HCT116 (cell line): Measurements from ENCODE around the gene CDH26. TPM values are rescaled to one million over a fixed set of nuclear protein-coding genes. Genes with fewer than 3 reads are reported as not detected.
A peak's percentile ranks its signal among the peaks of the same experiment; 100 is the strongest.

Experiments
- ATAC-seq: fragments of 200-7000 bp; cut with Tn5 transposase; 2 replicates; pipeline ENCODE4 v1.9.1; 2020; ENCODE audit warnings: mild to moderate bottlenecking, moderate library complexity
- BruUV-seq: library from RNA; stranded (reverse); fragments of 400-500 nt; replicated peaks from 2 replicates; lab custom pipeline; 2021; lab: Mats Ljungman, UMichigan
- CTCF ChIA-PET: fragments of 300-600 bp; sonication (Branson Sonifier 250); formaldehyde crosslinking; loops from one replicate; lab custom pipeline; 2021; ENCODE audit warnings: antibody characterized with exemption; lab: Charles Lee
- POLR2A ChIA-PET: fragments of 300-600, 350-600 bp; sonication (Branson Sonifier 250); formaldehyde crosslinking; loops from one replicate; lab custom pipeline; 2021; ENCODE audit warnings: antibody characterized with exemption; lab: Charles Lee
- RAD21 ChIA-PET, 2 experiments: fragments of 300-600 bp; sonication (Branson Sonifier 250); formaldehyde crosslinking; loops; one replicate each; lab custom pipeline; 2023; ENCODE audit warnings: low total read pairs in 2 of 2; ENCODE audit not compliant: uncharacterized antibody in 2 of 2, unreplicated experiment in 2 of 2, low non-redundant PET in 1 of 2; lab: Charles Lee
- DNase-seq: peaks from one replicate; pipeline ENCODE4 v3.0.0-alpha.2; 2010; ENCODE audit warnings: low read depth, low spot score
- H2AFZ ChIP-seq: fragments of 200-600 bp; shearing (Covaris generic), sonication (generic); 2 replicates; pipeline ENCODE4 v1.6.1; 2017; ENCODE audit warnings: low read depth, mixed run types, mixed read lengths, antibody characterized with exemption, low read length; ENCODE audit not compliant: poor library complexity, severe bottlenecking
- H3K27ac ChIP-seq: 2 replicates; pipeline ENCODE4 v1.5.1; 2012; ENCODE audit warnings: low read depth, low read length
- H3K27me3 ChIP-seq: fragments of 200-600 bp; sonication (generic); 2 replicates; pipeline ENCODE4 v1.6.1; 2016; ENCODE audit warnings: mixed run types, low read length, mixed read lengths; ENCODE audit not compliant: insufficient read depth
- H3K36me3 ChIP-seq, 2 experiments: fragments of 200-500 bp in 1 of 2; fragments of 200-600 bp in 1 of 2; sonication (Bioruptor generic) in 1 of 2; sonication (generic) in 1 of 2; 2 replicates each; pipeline versions ENCODE4 v1.5.1 to v1.6.1; 2014 to 2016; ENCODE audit warnings: low read length in 2 of 2, inconsistent platforms in 1 of 2, mixed read lengths in 1 of 2, mixed run types in 1 of 2; ENCODE audit not compliant: insufficient read depth in 2 of 2, control insufficient read depth in 1 of 2
- H3K4me1 ChIP-seq, 2 experiments: fragments of 200-600 bp in 1 of 2; sonication (generic) in 1 of 2; 2 replicates each; pipeline versions ENCODE4 v1.5.1 to v1.6.1; 2012 to 2017; ENCODE audit warnings: low read length in 2 of 2, inconsistent platforms in 1 of 2, mild to moderate bottlenecking in 1 of 2, mixed read lengths in 1 of 2, mixed run types in 1 of 2, moderate library complexity in 1 of 2; ENCODE audit not compliant: insufficient read depth in 2 of 2, control insufficient read depth in 1 of 2
- H3K4me2 ChIP-seq: fragments of 200-600 bp; sonication (generic); 2 replicates; pipeline ENCODE4 v1.6.1; 2017; ENCODE audit warnings: mixed run types, low read length, mixed read lengths
- H3K4me3 ChIP-seq, 2 experiments: fragments of 200-600 bp in 1 of 2; sonication (generic) in 1 of 2; replicated peaks in 1 of 2; 2 replicates each; pipeline ENCODE4 v1.5.1; 2011 to 2016; ENCODE audit warnings: low read length in 2 of 2, control low read depth in 1 of 2, low read depth in 1 of 2, mild to moderate bottlenecking in 1 of 2, mixed read lengths in 1 of 2, mixed run types in 1 of 2
- H3K79me2 ChIP-seq: fragments of 200-600 bp; sonication (generic); 2 replicates; pipeline ENCODE4 v1.6.1; 2017; ENCODE audit warnings: mild to moderate bottlenecking, mixed run types, low read length, moderate library complexity, mixed read lengths; ENCODE audit not compliant: insufficient read depth
- H3K9ac ChIP-seq: fragments of 200-600 bp; sonication (generic); 2 replicates; pipeline ENCODE4 v1.6.1; 2016; ENCODE audit warnings: low read length, mixed read lengths
- H3K9me2 ChIP-seq: fragments of 200-600 bp; sonication (generic), shearing (Covaris generic); 2 replicates; pipeline ENCODE4 v1.6.1; 2017; ENCODE audit warnings: mixed run types, mild to moderate bottlenecking, moderate library complexity; ENCODE audit not compliant: insufficient read depth
- H3K9me3 ChIP-seq, 2 experiments: fragments of 200-500 bp in 1 of 2; fragments of 200-600 bp in 1 of 2; sonication (Bioruptor generic) in 1 of 2; sonication (generic) in 1 of 2; 2 replicates each; pipeline ENCODE4 v1.6.1; 2014 to 2017; ENCODE audit warnings: low read length in 2 of 2, mixed read lengths in 2 of 2, inconsistent platforms in 1 of 2, low read depth in 1 of 2, mild to moderate bottlenecking in 1 of 2, mixed run types in 1 of 2, moderate library complexity in 1 of 2; ENCODE audit not compliant: control insufficient read depth in 1 of 2, insufficient read depth in 1 of 2
- H4K20me1 ChIP-seq: fragments of 200-600 bp; sonication (generic), shearing (Covaris generic); 2 replicates; pipeline ENCODE4 v1.6.1; 2017; ENCODE audit warnings: mixed run types, mild to moderate bottlenecking, moderate library complexity; ENCODE audit not compliant: insufficient read depth
- ATF3 ChIP-seq: IDR thresholded peaks from 2 replicates; pipeline ENCODE4 v1.6.1; 2012
- CBX3 ChIP-seq: IDR thresholded peaks from 2 replicates; pipeline ENCODE4 v1.6.1; 2012; ENCODE audit warnings: low read depth
- CEBPB ChIP-seq: IDR thresholded peaks from 2 replicates; pipeline ENCODE4 v1.6.1; 2012; ENCODE audit warnings: low read depth
- CTCF ChIP-seq, 3 experiments: fragments of 200-600 bp in 1 of 3; sonication (generic) in 1 of 3; IDR thresholded peaks in 2 of 3; conservative IDR thresholded peaks in 1 of 3; 2 replicates each; pipeline ENCODE4 v1.5.1; 2012 to 2017; ENCODE audit warnings: low read depth in 2 of 3, low read length in 2 of 3, antibody characterized with exemption in 1 of 3, borderline replicate concordance in 1 of 3, control low read depth in 1 of 3, mild to moderate bottlenecking in 1 of 3, mixed read lengths in 1 of 3, mixed run types in 1 of 3, moderate library complexity in 1 of 3; ENCODE audit not compliant: insufficient read depth in 1 of 3
- EGR1 ChIP-seq: IDR thresholded peaks from 2 replicates; pipeline ENCODE4 v1.6.1; 2012; ENCODE audit warnings: low read depth
- ELF1 ChIP-seq: IDR thresholded peaks from 2 replicates; pipeline ENCODE4 v1.6.1; 2012; ENCODE audit warnings: low read depth, borderline replicate concordance
- EZH2 ChIP-seq: fragments of 200-600 bp; sonication (generic); IDR thresholded peaks from 2 replicates; pipeline ENCODE4 v1.6.1; 2017; ENCODE audit warnings: antibody characterized with exemption, mixed run types
- FOSL1 ChIP-seq: IDR thresholded peaks from 2 replicates; pipeline ENCODE4 v1.6.1; 2012; ENCODE audit warnings: low read depth
- MAX ChIP-seq: IDR thresholded peaks from 2 replicates; pipeline ENCODE4 v1.6.1; 2012
- POLR2AphosphoS5 ChIP-seq: IDR thresholded peaks from 2 replicates; pipeline ENCODE4 v1.6.1; 2011; ENCODE audit warnings: mild to moderate bottlenecking, low read depth, low read length, moderate library complexity
- RAD21 ChIP-seq: IDR thresholded peaks from 2 replicates; pipeline ENCODE4 v1.6.1; 2012; ENCODE audit warnings: low read depth, mild to moderate bottlenecking
- SIN3A ChIP-seq: IDR thresholded peaks from 2 replicates; pipeline ENCODE4 v1.6.1; 2012; ENCODE audit warnings: low read depth
- SP1 ChIP-seq: IDR thresholded peaks from 2 replicates; pipeline ENCODE4 v1.6.1; 2012; ENCODE audit warnings: low read depth
- TCF7L2 ChIP-seq: IDR thresholded peaks from 2 replicates; pipeline ENCODE4 v1.7.0; 2011; ENCODE audit warnings: borderline replicate concordance, inconsistent platforms; ENCODE audit not compliant: insufficient read depth, insufficient read length; ENCODE audit errors: extremely low read depth
- YY1 ChIP-seq: IDR thresholded peaks from 2 replicates; pipeline ENCODE4 v1.6.1; 2011; ENCODE audit warnings: low read length, low read depth, moderate library complexity, mild to moderate bottlenecking; ENCODE audit not compliant: insufficient replicate concordance; ENCODE audit errors: extremely low read depth
- ZFX ChIP-seq: fragments of 450-650 bp; IDR thresholded peaks from 2 replicates; pipeline ENCODE4 v1.6.1; 2017
- intact Hi-C: fragments of 100-400 bp; cut with micrococcal nuclease; formaldehyde crosslinking; loops from 2 replicates; pipeline ENCODE4 v1.10.0; 2022
- total RNA-seq: library from RNA; stranded (reverse); gene quantifications from one replicate; pipeline ENCODE4 v1.2.1, GENCODE V29; 2021; ENCODE audit not compliant: unreplicated experiment

CDH26 gene
- total RNA-seq, 1 experiment from 2014 or later, result 0.34 TPM

GRCh38 chr20:59985164-59985563 is 26.9 kb downstream of the CDH26 start:
- Histone ChIP-seq H3K36me3 (no peaks in the 10 kb centered on the region), H3K79me2 (no peaks in the 10 kb centered on the region)

GRCh38 chr20:59985864-59986263 is 27.6 kb downstream of the CDH26 start:
- TF ChIP-seq CBX3, result 0 out of 2 replicates have a peak, but pooled peaks have one; percentile 27
- peak in 2 of 3 experiments; percentile 61 to 65; a peak in 4 of 6 replicates for TF ChIP-seq CTCF (IDR thresholded peaks at IDR 0.05 in 2 of 3, conservative IDR thresholded peaks at IDR 0.05 in 1 of 3; ENCODE audit: borderline replicate concordance in 1 of 3, insufficient read depth in 1 of 3, low read depth in 2 of 3, low read length in 2 of 3)
- no peak for TF ChIP-seq TCF7L2
- no peak for TF ChIP-seq ATF3
- peak; percentile 38 for TF ChIP-seq RAD21
- Histone ChIP-seq H4K20me1 (no peaks in the 10 kb centered on the region), H2AFZ (no peak overlapping the region), H3K4me3 (no peak overlapping the region), H3K4me2 (no peak overlapping the region), H3K36me3 (no peaks in the 10 kb centered on the region), H3K4me1 (peaks cover 17 to 30% of the 10 kb centered on the region in 2 experiments), H3K27ac (no peak overlapping the region), H3K9ac (no peak overlapping the region), H3K27me3 (no peaks in the 10 kb centered on the region), H3K9me3 (no peaks in the 10 kb centered on the region), H3K9me2 (no peaks in the 10 kb centered on the region), H3K79me2 (no peaks in the 10 kb centered on the region)
- BruUV-seq, result no TSS peak
- POLR2A ChIA-PET, result no interaction called here
- CTCF ChIA-PET, result interaction anchor here (1.3 kb wide), 1 partner anchor 64 kb away, joined by 9 read pairs; no protein-coding TSS in a partner anchor
- DNase-seq (no peak), ATAC-seq (peak; percentile 67)
- RAD21 ChIA-PET, result interaction anchor here in 1 of 2 experiments (1.1 kb wide), 1 partner anchor 64 kb away, joined by 3 read pairs; no protein-coding TSS in a partner anchor
- intact Hi-C loops, result no loop called here

More at GRCh38 chr20:59985164-59985563, 26.9 kb downstream of the CDH26 start:
- no peaks in the 10 kb centered on the region for H3K27me3 ChIP-seq
- H3K9ac ChIP-seq, result no peak overlapping the region
- ChIA-PET CTCF (interaction anchor here (1.3 kb wide), 1 partner anchor 65 kb away, joined by 9 read pairs; no protein-coding TSS in a partner anchor), RAD21 (interaction anchor here in 1 of 2 experiments (1.1 kb wide), 1 partner anchor 65 kb away, joined by 3 read pairs; no protein-coding TSS in a partner anchor), POLR2A (no interaction called here)
- H3K4me3 ChIP-seq, result no peak overlapping the region
- no peaks in the 10 kb centered on the region for H4K20me1 ChIP-seq
- ATAC-seq (no peak), DNase-seq (no peak)
- TF ChIP-seq MAX (no peak), EGR1 (no peak), SIN3A (no peak), SP1 (no peak), YY1 (no peak), CEBPB (no peak), EZH2 (no peak), POLR2AphosphoS5 (no peak), CBX3 (no peak), FOSL1 (no peak), ATF3 (no peak), ELF1 (no peak), ZFX (no peak)
- peaks cover 17 to 30% of the 10 kb centered on the region in 2 experiments for H3K4me1 ChIP-seq
- no peak overlapping the region for H3K4me2 ChIP-seq
- no TSS peak for BruUV-seq
- no peak overlapping the region for H2AFZ ChIP-seq
- H3K9me3 ChIP-seq, result no peaks in the 10 kb centered on the region
- intact Hi-C loops, result no loop called here
- H3K27ac ChIP-seq, result no peak overlapping the region
- no peaks in the 10 kb centered on the region for H3K9me2 ChIP-seq
